Epithelial cell of proximal tubule (primary cell): Measurements from ENCODE around the gene TCP11. TPM values are rescaled to one million over a fixed set of nuclear protein-coding genes. Genes with fewer than 3 reads are reported as not detected.

Source experiments
- DNase-seq: peaks from one replicate; pipeline ENCODE4 v3.0.0-alpha.2; 2011; ENCODE audit warnings: low read depth
- H3K4me3 ChIP-seq: 2 replicates; pipeline ENCODE4 v1.5.1; 2011; ENCODE audit warnings: low read depth, mild to moderate bottlenecking, low read length
- total RNA-seq: library from RNA; depleted of rRNA; stranded (reverse); fragments of >200 nt; gene quantifications from 2 replicates; pipeline ENCODE4 v1.2.3, GENCODE V29; 2015
- TF ChIP-seq, protein P1 (sequence below): conservative IDR thresholded peaks from 2 replicates; pipeline ENCODE4 v1.5.1; 2012; ENCODE audit warnings: low read depth, mild to moderate bottlenecking, low read length

The TCP11 gene
- total RNA-seq, 1 donor from 2014 or later, result not detected

DNA sequence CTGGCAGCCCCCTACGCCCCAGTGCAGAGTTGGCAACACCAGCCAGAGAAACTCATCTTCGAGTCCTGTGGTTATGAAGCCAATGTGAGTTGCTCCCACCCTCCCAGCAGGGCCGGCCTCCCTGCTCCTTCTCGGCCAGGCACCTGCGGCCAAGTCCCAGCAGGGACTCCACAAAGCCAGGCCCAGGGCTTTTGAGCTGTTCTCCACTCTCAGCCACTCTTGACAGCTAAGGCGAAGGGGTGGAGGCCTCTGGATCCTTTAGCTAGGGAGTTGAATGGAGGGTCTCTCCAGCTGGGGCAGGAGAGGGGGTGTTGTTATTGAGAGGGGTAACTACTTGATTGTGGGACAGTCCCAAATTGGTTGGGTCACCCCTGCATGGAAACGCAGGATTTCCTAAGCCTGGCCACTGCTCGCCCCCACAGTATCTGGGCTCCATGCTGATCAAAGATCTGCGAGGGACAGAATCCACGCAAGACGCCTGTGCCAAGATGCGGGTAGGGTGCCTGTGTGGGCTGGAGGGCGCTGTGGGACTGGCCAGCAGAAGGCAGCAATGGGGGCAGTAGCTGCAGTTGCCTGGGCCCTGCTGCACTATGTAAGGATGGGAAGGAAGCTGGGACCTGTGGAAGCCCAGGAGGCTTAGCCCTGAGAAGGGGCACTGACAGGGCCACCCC, 58.3 kb downstream of the TCP11 start:
- H3K4me3 ChIP-seq, result no peak overlapping the region
- no peak for DNase-seq
- TF ChIP-seq, protein P1, sequence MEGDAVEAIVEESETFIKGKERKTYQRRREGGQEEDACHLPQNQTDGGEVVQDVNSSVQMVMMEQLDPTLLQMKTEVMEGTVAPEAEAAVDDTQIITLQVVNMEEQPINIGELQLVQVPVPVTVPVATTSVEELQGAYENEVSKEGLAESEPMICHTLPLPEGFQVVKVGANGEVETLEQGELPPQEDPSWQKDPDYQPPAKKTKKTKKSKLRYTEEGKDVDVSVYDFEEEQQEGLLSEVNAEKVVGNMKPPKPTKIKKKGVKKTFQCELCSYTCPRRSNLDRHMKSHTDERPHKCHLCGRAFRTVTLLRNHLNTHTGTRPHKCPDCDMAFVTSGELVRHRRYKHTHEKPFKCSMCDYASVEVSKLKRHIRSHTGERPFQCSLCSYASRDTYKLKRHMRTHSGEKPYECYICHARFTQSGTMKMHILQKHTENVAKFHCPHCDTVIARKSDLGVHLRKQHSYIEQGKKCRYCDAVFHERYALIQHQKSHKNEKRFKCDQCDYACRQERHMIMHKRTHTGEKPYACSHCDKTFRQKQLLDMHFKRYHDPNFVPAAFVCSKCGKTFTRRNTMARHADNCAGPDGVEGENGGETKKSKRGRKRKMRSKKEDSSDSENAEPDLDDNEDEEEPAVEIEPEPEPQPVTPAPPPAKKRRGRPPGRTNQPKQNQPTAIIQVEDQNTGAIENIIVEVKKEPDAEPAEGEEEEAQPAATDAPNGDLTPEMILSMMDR, result no peak

DNA sequence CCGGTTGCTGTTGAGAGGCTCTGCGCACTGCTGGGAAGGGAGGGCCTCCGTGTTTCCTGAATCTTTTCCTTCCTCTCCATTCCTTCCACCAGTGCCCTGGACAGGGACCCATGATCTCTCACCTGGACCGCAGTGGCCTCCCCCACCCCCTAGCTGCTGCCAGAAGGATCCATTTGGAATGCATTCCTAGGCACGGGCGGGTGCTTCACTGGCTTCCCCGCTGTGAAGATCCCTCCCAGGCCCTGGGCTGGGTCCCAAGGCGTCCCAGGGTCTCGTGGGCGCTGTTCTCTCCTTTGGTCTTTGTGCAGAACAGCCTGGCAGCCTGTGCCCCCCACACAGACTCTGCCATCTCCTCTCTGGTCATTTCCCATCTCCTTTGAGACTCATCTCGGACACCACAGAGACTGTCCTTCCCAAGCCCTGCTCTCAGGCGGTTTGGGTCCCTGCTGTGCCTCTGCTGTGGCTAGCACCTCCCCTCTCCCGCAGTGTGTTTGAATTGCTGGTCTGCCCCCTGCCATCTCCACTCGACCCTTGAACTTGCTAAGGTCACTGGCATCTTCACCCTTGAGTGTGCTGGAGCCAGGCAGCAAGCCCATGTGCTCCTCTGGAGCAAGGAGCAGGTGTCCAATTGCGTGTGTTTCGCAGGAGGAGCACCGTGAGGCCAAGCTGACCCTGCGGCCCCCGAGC, 59.0 kb downstream of the TCP11 start:
- TF ChIP-seq, protein P1, result no peak
- no peak for DNase-seq
- no peak overlapping the region for H3K4me3 ChIP-seq

DNA sequence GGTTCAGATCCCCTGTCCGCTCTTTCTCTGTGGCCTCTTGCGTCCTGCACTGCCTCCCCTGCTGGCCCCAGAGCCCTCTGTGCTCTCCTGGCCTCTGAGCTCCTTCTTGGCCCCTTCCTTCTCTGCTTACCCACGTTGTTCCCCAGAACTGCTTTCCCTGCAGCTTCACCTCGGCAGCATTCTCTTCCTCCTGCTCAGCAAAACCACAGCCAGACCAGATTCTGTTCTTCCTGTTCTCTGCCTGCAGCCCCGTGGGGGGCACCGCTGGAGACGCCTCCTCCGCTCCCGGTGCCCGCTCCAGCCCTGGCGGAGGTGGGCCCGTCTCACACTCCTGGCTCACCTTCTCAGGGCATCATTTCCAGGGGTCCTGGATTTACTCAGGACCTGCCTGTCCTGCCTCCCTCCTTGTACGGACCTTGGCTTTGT, 59.7 kb downstream of the TCP11 start:
- no peak overlapping the region for H3K4me3 ChIP-seq
- TF ChIP-seq, protein P1, result no peak

DNA sequence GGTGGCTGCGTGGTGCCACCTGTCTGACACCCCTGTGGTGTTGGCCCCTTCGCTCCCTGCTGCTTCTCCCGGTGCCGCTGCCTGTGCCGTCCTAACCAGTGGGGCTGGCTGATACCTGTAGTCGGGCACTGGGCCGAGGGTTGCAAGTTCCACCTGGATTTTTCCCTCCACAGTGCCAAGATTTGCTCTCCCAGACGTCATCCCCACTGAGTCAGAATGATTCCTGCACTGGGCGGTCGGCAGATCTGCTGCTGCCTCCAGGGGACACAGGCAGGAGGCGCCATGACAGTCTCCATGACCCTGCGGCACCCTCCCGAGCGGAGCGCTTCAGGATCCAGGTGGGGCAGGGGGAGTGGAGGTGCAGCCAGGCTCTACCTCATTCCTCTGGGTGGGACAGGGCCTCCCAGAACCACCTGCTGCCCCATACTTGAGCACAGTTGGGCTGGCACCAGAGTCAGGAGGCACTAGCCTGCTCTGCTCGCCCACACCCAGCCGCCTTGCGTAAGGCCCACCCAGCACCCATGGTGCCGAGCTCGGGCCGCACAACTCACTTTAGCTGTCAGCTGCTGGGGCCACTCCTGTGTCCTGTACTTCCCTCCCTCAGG, 60.2 kb downstream of the TCP11 start:
- no peak overlapping the region for H3K4me3 ChIP-seq
- TF ChIP-seq, protein P1, result no peak
- no peak for DNase-seq

More for the DNA sequence above, 59.7 kb downstream of the TCP11 start:
- no peak for DNase-seq

DNA sequence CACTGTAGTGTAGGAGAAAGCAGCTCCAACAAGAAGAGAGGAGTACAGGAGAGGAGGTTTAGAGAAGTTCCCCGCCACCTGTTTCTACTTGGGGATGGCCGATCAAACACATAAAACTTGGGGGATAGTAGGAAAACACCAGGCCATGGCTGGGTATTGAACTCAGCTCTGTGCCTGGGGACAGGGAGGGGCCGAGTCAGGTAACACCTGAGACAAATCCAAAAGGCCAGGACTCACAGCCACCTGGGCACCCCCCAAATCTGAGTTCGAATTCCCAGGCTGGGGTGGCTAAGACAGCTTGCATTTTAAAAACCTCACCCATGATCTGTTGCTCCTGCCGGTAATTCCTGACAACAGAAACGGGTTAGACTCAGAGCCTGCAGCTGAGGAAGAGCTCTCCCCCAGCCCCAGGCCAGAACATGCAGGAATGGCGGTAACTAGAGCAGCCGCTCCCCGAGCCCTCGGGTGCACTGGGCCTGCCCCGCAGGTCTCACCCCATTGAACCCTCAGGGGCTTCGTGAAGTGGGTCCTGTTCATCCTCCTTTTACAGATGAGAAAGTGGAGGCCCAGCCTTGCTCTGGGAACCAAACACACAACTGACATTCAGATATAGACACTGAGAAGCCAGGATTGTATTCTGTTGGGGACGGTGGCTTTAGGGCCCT, 61.0 kb downstream of the TCP11 start:
- no peak overlapping the region for H3K4me3 ChIP-seq
- TF ChIP-seq, protein P1, result no peak
- DNase-seq, result no peak

DNA sequence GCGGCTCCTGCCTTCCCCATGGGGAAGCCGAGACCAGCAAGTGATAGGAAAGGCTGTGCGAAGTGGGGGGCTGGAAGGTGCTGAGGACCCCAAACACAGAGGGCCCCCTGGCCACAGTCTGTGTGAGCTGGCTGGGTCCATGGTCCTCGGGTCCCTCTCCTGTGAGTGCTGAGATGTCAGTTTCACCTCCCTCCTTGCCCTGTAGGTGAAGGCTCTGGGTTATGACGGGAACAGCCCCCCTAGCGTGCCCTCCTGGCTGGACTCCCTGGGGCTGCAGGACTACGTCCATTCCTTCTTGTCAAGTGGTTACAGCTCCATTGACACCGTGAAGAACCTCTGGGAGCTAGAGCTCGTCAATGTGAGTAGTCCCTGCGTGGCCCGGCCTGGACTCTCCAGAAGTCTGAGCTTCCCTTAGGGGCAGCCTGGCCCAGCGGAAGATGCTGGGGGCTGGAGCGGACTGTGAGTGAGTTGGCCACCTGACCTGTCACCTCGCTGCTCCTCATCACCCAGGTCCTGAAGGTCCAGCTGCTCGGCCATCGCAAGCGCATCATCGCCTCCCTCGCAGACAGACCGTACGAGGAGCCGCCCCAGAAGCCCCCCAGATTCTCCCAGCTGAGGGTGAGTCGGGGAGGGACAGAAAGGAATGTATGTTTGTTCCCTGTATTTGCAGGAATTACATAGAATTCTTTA, 61.7 kb downstream of the TCP11 start:
- no peak for DNase-seq
- TF ChIP-seq, protein P1, result no peak
- no peak overlapping the region for H3K4me3 ChIP-seq
